GM18526 (cell line): ENCODE results near the gene TTLL5.

ENCODE experiments used
- POLR2A ChIP-seq: IDR thresholded peaks from 3 replicates; pipeline ENCODE4 v1.6.1; 2011; ENCODE audit not compliant: insufficient read length; ENCODE audit errors: extremely low read depth

TTLL5 gene

GRCh38 chr14:75993567-75994041 is 332.6 kb downstream of the TTLL5 start:
- TF ChIP-seq POLR2A = no peak

GRCh38 chr14:75995372-75996041 is 334.5 kb downstream of the TTLL5 start:
- no peak for TF ChIP-seq POLR2A

GRCh38 chr14:75996488-75996887 is 335.4 kb downstream of the TTLL5 start:
- TF ChIP-seq POLR2A = no peak

GRCh38 chr14:75999511-76000190 is 338.6 kb downstream of the TTLL5 start:
- TF ChIP-seq POLR2A = no peak

GRCh38 chr14:76002383-76002782 is 341.3 kb downstream of the TTLL5 start:
- TF ChIP-seq POLR2A = no peak
